HepG2 (cell line): ENCODE data around the gene SNAP23. TPM values are rescaled to one million over a fixed set of nuclear protein-coding genes. Genes with fewer than 3 reads are reported as not detected.

Experiments used
- ARID5B ChIP-seq: IDR thresholded peaks from 2 replicates; pipeline ENCODE4 v1.4.0; 2020; ENCODE audit warnings: mild to moderate bottlenecking, missing genetic modification reagents
- ATF7 ChIP-seq, 2 experiments: fragments of 450-650 bp in 1 of 2; sonication (generic) in 1 of 2; formaldehyde crosslinking in 1 of 2; IDR thresholded peaks; 2 replicates each; pipeline versions ENCODE4 v1.4.0 to v1.6.1; 2016 to 2020; ENCODE audit warnings: antibody characterized with exemption in 1 of 2, mild to moderate bottlenecking in 1 of 2, missing genetic modification reagents in 1 of 2
- FOXK1 ChIP-seq: sonication (generic); formaldehyde crosslinking; IDR thresholded peaks from 2 replicates; pipeline ENCODE4 v1.4.0; 2020; ENCODE audit warnings: low read depth, missing genetic modification reagents, borderline replicate concordance
- JUND ChIP-seq: sonication (generic); formaldehyde crosslinking; IDR thresholded peaks from 2 replicates; pipeline ENCODE4 v1.8.0; 2022; ENCODE audit warnings: mild to moderate bottlenecking, missing genetic modification reagents
- MED8 ChIP-seq: sonication (generic); formaldehyde crosslinking; IDR thresholded peaks from 2 replicates; pipeline ENCODE4 v1.8.1; 2023; ENCODE audit warnings: mild to moderate bottlenecking, missing genetic modification reagents; ENCODE audit not compliant: insufficient replicate concordance
- SKIL ChIP-seq: sonication (generic); formaldehyde crosslinking; IDR thresholded peaks from 2 replicates; pipeline ENCODE4 v1.8.0; 2022; ENCODE audit warnings: missing genetic modification reagents, mild to moderate bottlenecking, moderate library complexity, borderline replicate concordance
- TMF1 ChIP-seq: sonication (generic); formaldehyde crosslinking; IDR thresholded peaks from 2 replicates; pipeline ENCODE4 v1.8.1; 2022; ENCODE audit warnings: low read depth, missing genetic modification reagents
- ZBTB20 ChIP-seq: sonication (generic); formaldehyde crosslinking; IDR thresholded peaks from 2 replicates; pipeline ENCODE4 v1.8.1; 2023; ENCODE audit warnings: missing genetic modification reagents, low read depth, mild to moderate bottlenecking, borderline replicate concordance
- ZBTB21 ChIP-seq: sonication (generic); formaldehyde crosslinking; IDR thresholded peaks from 2 replicates; pipeline ENCODE4 v1.4.0; 2020; ENCODE audit warnings: missing genetic modification reagents
- ZBTB39 ChIP-seq: sonication (generic); formaldehyde crosslinking; IDR thresholded peaks from 2 replicates; pipeline ENCODE4 v1.5.0; 2020; ENCODE audit warnings: missing genetic modification reagents
- ZFP62 ChIP-seq: sonication (generic); formaldehyde crosslinking; IDR thresholded peaks from 2 replicates; pipeline ENCODE4 v1.4.0; 2020; ENCODE audit warnings: missing genetic modification reagents
- ZGPAT ChIP-seq: IDR thresholded peaks from 2 replicates; pipeline ENCODE4 v1.6.1; 2016; ENCODE audit warnings: mild to moderate bottlenecking
- ZNF317 ChIP-seq: sonication (generic); formaldehyde crosslinking; IDR thresholded peaks from 2 replicates; pipeline ENCODE4 v1.5.0; 2020; ENCODE audit warnings: mild to moderate bottlenecking, missing genetic modification reagents
- ZNF34 ChIP-seq: sonication (generic); formaldehyde crosslinking; IDR thresholded peaks from 2 replicates; pipeline ENCODE4 v1.4.0; 2020; ENCODE audit warnings: mild to moderate bottlenecking, missing genetic modification reagents, borderline replicate concordance
- ZNF639 ChIP-seq: conservative IDR thresholded peaks from 2 replicates; pipeline ENCODE4 v1.6.1; 2018; ENCODE audit warnings: missing genetic modification reagents
- ZNF678 ChIP-seq: sonication (generic); formaldehyde crosslinking; IDR thresholded peaks from 2 replicates; pipeline ENCODE4 v1.4.0; 2020; ENCODE audit warnings: mild to moderate bottlenecking, missing genetic modification reagents
- ZNF746 ChIP-seq: sonication (generic); formaldehyde crosslinking; IDR thresholded peaks from 2 replicates; pipeline ENCODE4 v1.8.0; 2022; ENCODE audit warnings: mild to moderate bottlenecking, missing genetic modification reagents
- polyA plus RNA-seq, 8 experiments: library from polyadenylated mRNA; depleted of rRNA in 3 of 8; stranded (reverse) in 7 of 8; unstranded in 1 of 8; fragments of >200 nt; fragmentation: Illumina TruSeq in 4 of 8; extraction: Trizol in 4 of 8; gene quantifications; 2 replicates each; pipeline versions ENCODE4 v1.2.1 to v1.2.3, GENCODE V29; 2011 to 2016; ENCODE audit warnings: low read depth in 4 of 8, missing spikeins in 1 of 8, mixed read lengths in 1 of 8; ENCODE audit not compliant: insufficient read depth in 1 of 8
- total RNA-seq, 5 experiments: library from RNA; depleted of rRNA; stranded (reverse); fragments of >200 nt; fragmentation: Illumina TruSeq; extraction: Trizol; gene quantifications; 2 replicates each; pipeline ENCODE4 v1.2.3, GENCODE V29; 2016; ENCODE audit warnings: low read depth in 1 of 5

The SNAP23 gene
- total and polyA plus RNA-seq, 2 of the 13 experiments (the other 11 are each of a cell fraction or from before 2014, with no cell fraction given), result 37.0 to 101 TPM

- TF ChIP-seq ZBTB39 (no peak), FOXK1 (CRISPR knock-in tag) (no peak; the same call in 1 of the 2 replicates), ATF7 (IDR thresholded peaks at IDR 0.05) (no peak), ATF7 (CRISPR knock-in tag; IDR thresholded peaks at IDR 0.05) (no peak), SKIL (CRISPR knock-in tag) (peak; percentile 49; the same call in 1 of the 2 replicates), ZNF678 (no peak; the same call in 1 of the 2 replicates), ZNF746 (no peak), ARID5B (CRISPR knock-in tag) (peak; percentile 47; the same call in 1 of the 2 replicates), ZBTB21 (CRISPR knock-in tag) (no peak), ZNF34 (CRISPR knock-in tag) (no peak), ZGPAT (CRISPR knock-in tag) (no peak; the same call in 1 of the 2 replicates), ZFP62 (no peak), ZNF317 (CRISPR knock-in tag) (no peak), ZBTB20 (CRISPR knock-in tag) (0 out of 2 replicates have a peak, but pooled peaks have one; percentile 44), JUND (no peak), MED8 (CRISPR knock-in tag) (no peak), ZNF639 (CRISPR knock-in tag) (no peak), TMF1 (CRISPR knock-in tag) (no peak)
These were observed at the start of gene SNAP23 (continued) for GRCh38 chr15:42495361-42496212.
